Uterus (tissue), 4 donors: ENCODE measurements around the gene UFL1. TPM values are rescaled to one million over a fixed set of nuclear protein-coding genes. Genes with fewer than 3 reads are reported as not detected.
"Not testable (repeated sequence)": the region's sequence is repeated elsewhere in the genome, so short reads cannot be mapped to it uniquely, and the experiment has no call there.

ENCODE experiments used
- DNase-seq, 2 donors: peaks; one replicate each; pipeline ENCODE4 v3.0.0-alpha.2; 2019 to 2020
- H3K27ac ChIP-seq, 2 donors: fragments of 200-600 bp; sonication (generic); 1 replicate in 1 of 2; 2 replicates in 1 of 2; pipeline ENCODE4 v1.5.1; 2016 to 2018
- H3K27me3 ChIP-seq, 2 donors: fragments of 200-600 bp; sonication (generic); one replicate each; pipeline ENCODE4 v1.5.1; 2018 to 2019; ENCODE audit warnings: control low read depth in 1 of 2
- H3K36me3 ChIP-seq, 2 donors: fragments of 200-600 bp; sonication (generic); one replicate each; pipeline ENCODE4 v1.5.1; 2019; ENCODE audit warnings: control low read depth in 1 of 2
- H3K4me1 ChIP-seq, 2 donors: fragments of 200-600 bp; sonication (generic); one replicate each; pipeline ENCODE4 v1.5.1; 2018 to 2019; ENCODE audit warnings: control low read depth in 1 of 2
- H3K4me3 ChIP-seq, 2 donors: fragments of 200-600 bp; sonication (generic); 1 replicate in 1 of 2; 2 replicates in 1 of 2; pipeline ENCODE4 v1.5.1; 2018 to 2019; ENCODE audit warnings: mild to moderate bottlenecking in 1 of 2
- H3K9me3 ChIP-seq, 2 donors: fragments of 200-600 bp; sonication (generic); one replicate each; pipeline ENCODE4 v1.5.1; 2019; ENCODE audit warnings: control low read depth in 1 of 2
- CTCF ChIP-seq, 4 experiments: fragments of 200-600 bp in 2 of 4; fragments of 450-650 bp in 2 of 4; sonication (generic) in 2 of 4; IDR thresholded peaks; one replicate each; pipeline ENCODE4 v1.5.1; 2016 to 2019; ENCODE audit warnings: antibody characterized with exemption in 4 of 4, mild to moderate bottlenecking in 2 of 4, moderate library complexity in 1 of 4
- POLR2A ChIP-seq, 2 donors: fragments of 450-650 bp; IDR thresholded peaks; one replicate each; pipeline ENCODE4 v1.6.1; 2016; ENCODE audit warnings: antibody characterized with exemption in 2 of 2, mild to moderate bottlenecking in 1 of 2, moderate library complexity in 1 of 2
- intact Hi-C: fragments of 100-400 bp; cut with DNase I; formaldehyde crosslinking; loops from one replicate; pipeline ENCODE4 v1.15.1; 2023; ENCODE audit warnings: low total_unique reads
- total RNA-seq, 4 donors: library from RNA; depleted of rRNA in 3 of 4; stranded (reverse); fragments of >200 nt in 3 of 4; gene quantifications; one replicate each; pipeline versions ENCODE4 v1.1.0 to v1.2.4, GENCODE V29; 2014 to 2023
- donor health status: DM: yes; HTN: yes; CAD: no.

Gene UFL1
- total RNA-seq, 4 donors from 2014 or later: 12.0 to 53.0 (median 29.2) TPM

GRCh38 chr6:96545882-96546281 is 24.3 kb downstream of the UFL1 start:
- no peaks in the 10 kb centered on the region for H3K27me3 ChIP-seq
- no peaks in the 10 kb centered on the region for H3K4me1 ChIP-seq
- no peak for DNase-seq
- no peaks in the 10 kb centered on the region for H3K36me3 ChIP-seq
- intact Hi-C loops: no loop called here
- H3K9me3 ChIP-seq: no peaks in the 10 kb centered on the region
- no peak for TF ChIP-seq CTCF (IDR thresholded peaks at IDR 0.05)
- TF ChIP-seq POLR2A (IDR thresholded peaks at IDR 0.05): no peak
- no peak overlapping the region for H3K27ac ChIP-seq
- H3K4me3 ChIP-seq: no peak overlapping the region

- intact Hi-C loops: no loop called here
- Histone ChIP-seq H3K4me3 (no peak overlapping the region), H3K36me3 (no peaks in the 10 kb centered on the region), H3K4me1 (no peaks in the 10 kb centered on the region), H3K9me3 (no peaks in the 10 kb centered on the region), H3K27ac (no peak overlapping the region), H3K27me3 (no peaks in the 10 kb centered on the region)
- no peak for DNase-seq
- no peak for TF ChIP-seq CTCF (IDR thresholded peaks at IDR 0.05)
- no peak for TF ChIP-seq POLR2A (IDR thresholded peaks at IDR 0.05)
Observed at GRCh38 chr6:96547654-96548053, 26.0 kb downstream of the UFL1 start.

GRCh38 chr6:96554558-96554957 is 33.0 kb downstream of the UFL1 start:
- intact Hi-C loops: no loop called here
- no peaks in the 10 kb centered on the region for H3K36me3 ChIP-seq
- H3K4me3 ChIP-seq: no peak overlapping the region

GRCh38 chr6:96559740-96560139 is 38.1 kb downstream of the UFL1 start:
- H3K27me3 ChIP-seq, intact Hi-C loops, DNase-seq: not testable (repeated sequence)

More at GRCh38 chr6:96554558-96554957, 33.0 kb downstream of the UFL1 start:
- Histone ChIP-seq H3K4me1 (no peaks in the 10 kb centered on the region), H3K9me3 (no peaks in the 10 kb centered on the region), H3K27ac (no peak overlapping the region), H3K27me3 (no peaks in the 10 kb centered on the region)
- TF ChIP-seq CTCF (IDR thresholded peaks at IDR 0.05) (no peak), POLR2A (IDR thresholded peaks at IDR 0.05) (no peak)
- DNase-seq: no peak

GRCh38 chr6:96562886-96563285 is 41.3 kb downstream of the UFL1 start, which contains the start of gene FHL5:
Gene FHL5 (plus strand): TSS chr6:96563128. CDS start chr6:96603614, 40,486 bp downstream.
- DNase-seq: no peak
- Histone ChIP-seq H3K36me3 (no peaks in the 10 kb centered on the region), H3K27me3 (no peaks in the 10 kb centered on the region), H3K4me3 (no peak within 1 kb of the TSS), H3K9me3 (no peaks in the 10 kb centered on the region), H3K4me1 (no peaks in the 10 kb centered on the region), H3K27ac (peak within 1 kb of the TSS in 1 of 2 donors; percentile 62)
- no peak for TF ChIP-seq CTCF (IDR thresholded peaks at IDR 0.05)
- no peak for TF ChIP-seq POLR2A (IDR thresholded peaks at IDR 0.05)
- intact Hi-C loops: no loop called here

More at GRCh38 chr6:96559740-96560139, 38.1 kb downstream of the UFL1 start:
- H3K4me3 ChIP-seq, H3K27ac ChIP-seq, H3K4me1 ChIP-seq, H3K9me3 ChIP-seq, H3K36me3 ChIP-seq: not testable (repeated sequence)

- Histone ChIP-seq H3K9me3 (no peaks in the 10 kb centered on the region), H3K4me3 (no peak overlapping the region), H3K36me3 (no peaks in the 10 kb centered on the region), H3K4me1 (no peaks in the 10 kb centered on the region), H3K27me3 (no peaks in the 10 kb centered on the region), H3K27ac (peak overlapping the region in 1 of 2 donors; percentile 46)
- no peak for TF ChIP-seq POLR2A (IDR thresholded peaks at IDR 0.05)
- TF ChIP-seq CTCF (IDR thresholded peaks at IDR 0.05): no peak
- no peak for DNase-seq
- intact Hi-C loops: no loop called here
Observed at GRCh38 chr6:96563853-96564252, 42.2 kb downstream of the UFL1 start.
